ENCODE results near the gene ADH4.

GRCh38 chr4:99185581-99185980, 41.5 kb upstream of the ADH4 start:
- TF ChIP-seq, protein P1, sequence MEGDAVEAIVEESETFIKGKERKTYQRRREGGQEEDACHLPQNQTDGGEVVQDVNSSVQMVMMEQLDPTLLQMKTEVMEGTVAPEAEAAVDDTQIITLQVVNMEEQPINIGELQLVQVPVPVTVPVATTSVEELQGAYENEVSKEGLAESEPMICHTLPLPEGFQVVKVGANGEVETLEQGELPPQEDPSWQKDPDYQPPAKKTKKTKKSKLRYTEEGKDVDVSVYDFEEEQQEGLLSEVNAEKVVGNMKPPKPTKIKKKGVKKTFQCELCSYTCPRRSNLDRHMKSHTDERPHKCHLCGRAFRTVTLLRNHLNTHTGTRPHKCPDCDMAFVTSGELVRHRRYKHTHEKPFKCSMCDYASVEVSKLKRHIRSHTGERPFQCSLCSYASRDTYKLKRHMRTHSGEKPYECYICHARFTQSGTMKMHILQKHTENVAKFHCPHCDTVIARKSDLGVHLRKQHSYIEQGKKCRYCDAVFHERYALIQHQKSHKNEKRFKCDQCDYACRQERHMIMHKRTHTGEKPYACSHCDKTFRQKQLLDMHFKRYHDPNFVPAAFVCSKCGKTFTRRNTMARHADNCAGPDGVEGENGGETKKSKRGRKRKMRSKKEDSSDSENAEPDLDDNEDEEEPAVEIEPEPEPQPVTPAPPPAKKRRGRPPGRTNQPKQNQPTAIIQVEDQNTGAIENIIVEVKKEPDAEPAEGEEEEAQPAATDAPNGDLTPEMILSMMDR (IDR thresholded peaks at IDR 0.05): no peak
- TF ChIP-seq POLR2A (IDR thresholded peaks at IDR 0.05): no peak
